Dendritic cell treated with granulocyte-macrophage colony-stimulating factor and Interleukin-4, amounts not matched to agents 40 ng/mL and 50 ng/mL, for 4 days (primary cell): ENCODE measurements around the gene CD96.
"Not testable (repeated sequence)": the region's sequence is repeated elsewhere in the genome, so short reads cannot be mapped to it uniquely, and the experiment has no call there.

Experiments used
- H3K27ac Mint-ChIP-seq: one replicate; pipeline ENCODE4 v1.8.0; 2022; ENCODE audit warnings: mild to moderate bottlenecking, mixed read lengths
- H3K27me3 Mint-ChIP-seq: one replicate; pipeline ENCODE4 v1.8.0; 2022; ENCODE audit warnings: mild to moderate bottlenecking, mixed read lengths
- H3K36me3 Mint-ChIP-seq: one replicate; pipeline ENCODE4 v1.8.0; 2022; ENCODE audit warnings: low read depth, mixed read lengths
- H3K4me1 Mint-ChIP-seq: one replicate; pipeline ENCODE4 v1.8.0; 2022; ENCODE audit warnings: low read depth, mixed read lengths
- H3K4me3 Mint-ChIP-seq: one replicate; pipeline ENCODE4 v1.8.0; 2022; ENCODE audit warnings: mild to moderate bottlenecking, moderate library complexity, mixed read lengths
- H3K9me3 Mint-ChIP-seq: one replicate; pipeline ENCODE4 v1.8.0; 2022; ENCODE audit warnings: mixed read lengths
- intact Hi-C: fragments of 100-400 bp; cut with micrococcal nuclease; formaldehyde crosslinking; loops from one replicate; pipeline ENCODE4 v1.15.0; 2022

The CD96 gene

DNA sequence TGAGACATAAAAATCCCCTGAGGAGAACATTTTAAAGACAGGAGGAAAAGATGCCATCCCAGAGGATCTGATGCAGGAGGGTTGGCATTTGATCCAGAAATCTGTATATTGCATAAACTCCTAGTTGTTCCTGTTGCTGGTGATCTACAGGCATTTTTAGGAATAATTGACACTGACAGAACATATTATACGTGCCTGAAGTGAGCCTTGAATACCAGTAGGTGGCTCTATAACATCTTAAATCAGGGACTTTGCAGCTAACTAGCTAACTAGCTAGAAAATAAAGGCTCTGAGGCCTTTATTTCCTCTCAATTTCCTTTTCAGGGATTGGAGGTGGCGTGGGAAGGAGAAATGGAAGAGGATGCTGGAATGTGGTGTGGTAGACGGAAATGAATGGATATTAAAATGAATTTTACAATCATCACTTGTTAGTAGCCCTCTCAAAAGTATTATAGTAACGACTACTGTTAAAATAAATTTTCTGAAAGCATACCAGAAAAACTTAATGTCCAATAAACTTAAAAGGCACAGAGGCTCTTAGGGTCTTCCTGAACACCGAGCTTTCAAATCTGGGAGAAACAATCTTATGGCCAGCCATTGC is 127.0 kb downstream of the CD96 start:
- Mint-ChIP-seq H3K4me3 (no peak overlapping the region), H3K36me3 (peaks cover under 1% of the 10 kb centered on the region), H3K9me3 (no peaks in the 10 kb centered on the region), H3K27ac (no peak overlapping the region), H3K27me3 (peaks cover 14% of the 10 kb centered on the region), H3K4me1 (peaks cover 20% of the 10 kb centered on the region)
- intact Hi-C loops, result loop anchor here (1.0 kb wide), 3 partner anchors 22 to 298 kb away; no protein-coding TSS in a partner anchor

DNA sequence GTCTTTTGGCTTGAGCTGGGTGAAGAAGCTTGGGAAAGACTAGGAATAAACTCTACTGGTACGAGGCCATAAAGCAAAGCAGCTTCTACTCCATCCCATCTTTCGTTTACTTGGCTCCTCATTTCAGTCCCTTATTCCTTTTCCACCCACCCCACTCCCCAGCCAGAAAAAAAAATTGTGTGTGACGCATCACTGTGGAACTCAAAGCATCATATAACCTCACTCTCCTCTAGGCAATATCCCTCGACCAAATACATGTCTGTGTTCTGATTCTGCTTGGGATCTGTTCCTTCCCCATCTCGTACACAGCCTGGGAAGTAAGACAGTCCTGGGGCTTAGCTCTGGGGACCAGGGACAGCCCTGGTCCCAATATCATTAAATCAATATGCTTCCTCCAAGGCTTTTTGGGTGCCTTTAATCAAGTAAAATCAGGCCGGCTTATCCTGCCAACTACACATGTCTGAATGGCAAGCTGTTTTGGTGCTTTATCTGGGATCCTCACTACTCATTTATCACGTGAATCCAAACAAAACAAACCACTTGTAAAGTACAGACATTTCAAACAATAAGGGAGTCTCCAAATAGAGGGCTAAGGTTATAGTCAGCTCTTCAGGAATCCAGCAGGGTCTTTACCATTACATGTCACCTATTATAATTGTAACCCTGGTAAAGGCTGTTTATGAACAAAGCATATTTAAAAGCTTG is 128.1 kb downstream of the CD96 start:
- peaks cover 31% of the 10 kb centered on the region for H3K4me1 Mint-ChIP-seq
- intact Hi-C loops, result loop anchor here (1.0 kb wide), 2 partner anchors 47 to 297 kb away; no protein-coding TSS in a partner anchor

DNA sequence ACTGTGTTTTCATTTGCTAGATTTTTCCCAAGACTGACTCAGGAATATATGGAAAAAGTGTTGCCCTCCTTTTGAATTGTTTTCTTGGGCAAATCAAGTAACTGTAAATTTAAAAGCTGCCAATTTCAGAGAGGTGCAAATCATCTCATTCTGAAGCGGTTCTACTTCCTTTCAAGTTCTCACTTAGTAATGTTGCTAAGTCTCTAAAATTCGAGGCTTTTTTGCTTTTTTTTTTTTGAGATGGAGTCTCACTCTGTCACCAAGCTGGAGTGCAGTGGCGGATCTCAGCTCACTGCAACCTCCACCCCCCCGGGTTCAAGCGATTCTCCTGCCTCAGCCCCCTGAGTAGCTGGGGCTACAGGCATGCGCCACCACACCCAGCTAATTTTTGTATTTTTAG is 130.5 kb downstream of the CD96 start:
- intact Hi-C loops, H3K27ac Mint-ChIP-seq, H3K9me3 Mint-ChIP-seq, H3K36me3 Mint-ChIP-seq, H3K4me3 Mint-ChIP-seq: not testable (repeated sequence)
- Mint-ChIP-seq H3K4me1 (peaks cover 37% of the 10 kb centered on the region), H3K27me3 (peaks cover 27% of the 10 kb centered on the region)

More for the DNA sequence above, 128.1 kb downstream of the CD96 start:
- Mint-ChIP-seq H3K27ac (no peak overlapping the region), H3K4me3 (no peak overlapping the region), H3K36me3 (peaks cover 8% of the 10 kb centered on the region), H3K9me3 (no peaks in the 10 kb centered on the region), H3K27me3 (peaks cover 18% of the 10 kb centered on the region)

DNA sequence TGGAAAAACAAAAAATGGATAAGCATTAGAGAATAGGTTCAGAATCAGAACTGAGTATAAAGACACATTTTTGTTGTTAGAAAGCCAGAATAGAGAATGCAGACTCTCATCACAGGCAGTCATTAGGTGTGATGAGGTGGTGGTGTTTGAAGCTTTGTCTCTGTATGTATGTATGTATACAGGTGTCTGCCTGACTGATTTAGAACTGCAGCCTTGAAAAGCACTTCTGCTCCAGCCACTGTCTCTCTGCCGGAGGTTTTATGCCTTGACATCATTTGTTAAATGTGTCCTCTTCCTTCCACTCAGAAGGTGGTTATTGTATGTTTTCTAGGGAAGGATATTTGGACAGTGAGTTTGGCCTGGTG is 133.8 kb downstream of the CD96 start:
- Mint-ChIP-seq H3K27ac (no peak overlapping the region), H3K27me3 (peaks cover 32% of the 10 kb centered on the region), H3K4me1 (peaks cover 21% of the 10 kb centered on the region), H3K36me3 (peaks cover 8% of the 10 kb centered on the region), H3K4me3 (no peak overlapping the region), H3K9me3 (no peaks in the 10 kb centered on the region)
- intact Hi-C loops, result no loop called here

DNA sequence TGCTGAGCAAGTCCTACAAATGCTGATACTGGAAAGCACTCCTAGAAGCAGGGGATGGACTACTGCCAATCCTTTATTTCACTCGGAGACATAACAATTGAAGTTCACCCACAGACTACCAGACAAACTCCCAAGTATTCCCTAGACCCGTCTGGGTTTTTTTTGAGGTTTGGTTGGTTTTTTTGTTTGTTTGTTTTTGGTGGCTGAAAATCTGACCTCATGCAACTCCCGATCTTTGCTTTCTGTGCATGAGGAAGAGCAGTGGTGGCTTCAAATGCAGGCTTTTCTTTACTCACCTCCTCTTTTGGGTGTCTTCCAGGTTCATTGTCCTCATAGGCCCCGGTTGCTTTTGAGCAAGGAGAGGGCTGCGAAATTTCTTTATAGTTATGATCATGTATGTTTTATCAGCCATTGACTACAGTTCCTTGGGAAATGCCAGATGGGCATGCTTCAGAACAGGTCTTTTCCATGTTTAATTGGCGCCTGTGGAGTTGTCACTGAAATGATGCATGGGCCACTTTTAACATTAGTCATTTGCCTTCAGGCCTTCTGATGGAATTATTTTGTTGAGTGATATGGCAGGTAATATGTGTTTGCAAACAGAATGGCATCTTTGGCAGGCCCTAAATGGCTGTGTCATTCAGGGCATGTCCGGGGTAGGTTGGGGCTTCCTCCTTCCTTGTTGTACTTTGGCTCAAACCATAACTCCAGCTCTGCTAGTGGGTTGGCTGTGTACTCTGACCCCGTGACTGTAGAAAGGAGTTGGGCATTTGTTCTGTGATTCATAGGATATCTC is 134.4 kb downstream of the CD96 start:
- H3K27me3 Mint-ChIP-seq, result peaks cover 31% of the 10 kb centered on the region
- no peaks in the 10 kb centered on the region for H3K9me3 Mint-ChIP-seq
- no peak overlapping the region for H3K27ac Mint-ChIP-seq
- intact Hi-C loops, result no loop called here
- H3K36me3 Mint-ChIP-seq, result peaks cover 8% of the 10 kb centered on the region
- H3K4me1 Mint-ChIP-seq, result peaks cover 21% of the 10 kb centered on the region
- no peak overlapping the region for H3K4me3 Mint-ChIP-seq

DNA sequence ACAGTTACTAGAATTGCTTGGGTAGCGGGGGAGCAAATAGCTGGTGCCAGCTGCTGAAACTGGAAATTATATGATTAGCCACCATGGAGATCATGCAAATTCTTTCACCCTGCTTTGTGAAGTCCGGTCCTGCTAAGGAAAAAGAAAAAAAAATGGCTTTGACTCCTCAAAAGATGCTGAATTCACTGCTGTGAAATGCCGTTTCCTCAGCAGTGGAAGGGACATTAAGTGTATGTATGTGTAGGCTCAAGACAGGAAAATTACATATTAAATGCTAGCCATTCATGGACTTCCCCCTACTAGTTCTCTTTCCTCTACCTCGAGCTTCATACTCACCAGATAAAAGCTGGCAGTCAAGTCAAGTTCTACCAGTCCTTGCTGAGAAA is 135.0 kb downstream of the CD96 start:
- Mint-ChIP-seq H3K27me3 (peaks cover 31% of the 10 kb centered on the region), H3K9me3 (no peaks in the 10 kb centered on the region), H3K4me3 (no peak overlapping the region), H3K27ac (no peak overlapping the region), H3K36me3 (peaks cover 8% of the 10 kb centered on the region), H3K4me1 (peaks cover 21% of the 10 kb centered on the region)
- intact Hi-C loops, result no loop called here

DNA sequence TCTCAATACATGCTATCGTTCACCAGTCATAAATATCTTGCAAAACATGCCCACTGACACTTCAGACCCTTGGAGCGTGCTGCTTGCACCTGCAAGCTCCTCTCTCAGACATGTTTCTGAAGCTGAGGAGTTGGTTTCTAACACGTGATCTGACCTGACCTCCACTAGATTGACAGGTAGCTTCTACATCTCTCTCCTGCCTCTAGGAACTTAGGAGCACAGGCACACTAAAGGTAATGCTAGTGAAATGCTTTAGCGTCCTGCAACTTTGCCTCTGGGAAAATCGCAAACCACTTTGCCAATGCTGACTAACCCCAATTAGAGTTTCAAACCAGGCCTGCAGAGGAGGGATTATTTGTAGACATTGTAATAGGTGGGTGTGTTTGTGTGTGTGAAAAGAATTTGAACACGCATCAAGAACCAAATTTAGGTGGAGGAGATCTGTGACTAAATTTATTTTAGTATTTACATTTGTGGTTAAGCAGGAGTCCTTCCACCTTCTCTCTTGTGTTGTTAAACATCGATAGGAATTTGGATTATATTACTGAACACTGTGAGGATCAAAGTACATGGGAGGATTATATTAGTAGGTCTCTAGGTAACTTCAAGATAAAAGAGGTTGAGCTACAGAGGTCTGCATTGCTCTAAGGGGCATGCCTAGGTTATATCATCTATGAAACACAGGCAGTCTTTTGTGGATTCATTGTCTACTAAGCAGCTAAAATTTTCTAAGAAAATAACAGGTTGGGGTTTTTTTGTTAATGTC is 139.8 kb downstream of the CD96 start:
- Mint-ChIP-seq H3K9me3 (no peaks in the 10 kb centered on the region), H3K4me1 (peaks cover 7% of the 10 kb centered on the region), H3K27me3 (peaks cover 7% of the 10 kb centered on the region), H3K27ac (no peak overlapping the region), H3K4me3 (no peak overlapping the region), H3K36me3 (no peaks in the 10 kb centered on the region)
- intact Hi-C loops, result no loop called here

DNA sequence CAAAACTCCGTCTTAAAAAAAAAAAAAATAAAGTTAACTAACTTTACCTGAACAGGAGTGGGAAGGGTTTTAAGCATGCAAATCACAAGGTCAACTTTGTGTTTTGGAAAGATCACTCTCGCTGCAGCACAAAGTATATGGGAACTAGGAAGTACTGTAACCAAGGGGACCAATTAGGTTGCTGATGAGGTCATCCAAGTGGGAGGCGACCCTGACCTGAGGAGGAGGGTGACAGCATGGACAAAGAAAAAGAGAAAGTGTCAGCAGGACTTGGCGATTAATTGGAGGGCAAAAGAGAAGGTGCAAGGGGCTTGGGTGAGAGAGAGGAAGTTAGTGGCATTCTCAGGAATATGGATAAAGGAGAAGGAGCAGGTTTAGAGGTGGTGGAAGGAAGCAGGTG is 142.6 kb downstream of the CD96 start:
- H3K27me3 Mint-ChIP-seq, result peaks cover 3% of the 10 kb centered on the region
- intact Hi-C loops, result no loop called here
- no peaks in the 10 kb centered on the region for H3K9me3 Mint-ChIP-seq
- H3K36me3 Mint-ChIP-seq, result no peaks in the 10 kb centered on the region
- H3K4me3 Mint-ChIP-seq, result no peak overlapping the region
- H3K27ac Mint-ChIP-seq, result no peak overlapping the region
- peaks cover 5% of the 10 kb centered on the region for H3K4me1 Mint-ChIP-seq

DNA sequence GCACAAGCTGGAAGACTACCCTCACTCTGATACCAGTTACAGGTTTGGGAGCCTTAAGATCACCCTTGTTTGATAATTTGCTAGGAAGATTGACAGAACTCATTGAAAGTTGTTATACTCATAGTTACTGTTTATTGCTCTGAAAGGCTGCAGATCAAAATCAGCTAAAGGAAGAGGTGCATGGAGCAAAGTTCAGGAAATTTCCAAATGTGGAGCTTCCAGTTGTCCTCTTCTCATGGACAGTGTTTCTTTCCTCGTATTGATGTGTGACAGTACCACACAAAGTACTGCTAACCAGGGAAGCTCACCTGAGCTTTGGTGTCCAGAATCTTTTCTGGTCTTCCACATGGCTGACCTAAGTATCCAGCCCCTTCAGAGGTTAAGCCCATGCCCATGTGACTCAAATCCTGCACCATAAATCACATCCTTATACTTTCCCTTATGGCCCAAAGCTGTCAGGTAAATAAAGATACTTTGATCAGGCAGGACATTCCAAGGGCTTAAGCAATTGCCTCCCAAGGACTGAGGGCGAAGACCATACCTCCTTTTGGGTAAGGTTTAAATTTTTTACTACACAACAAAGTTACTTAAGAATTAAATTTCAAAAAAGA is 146.3 kb downstream of the CD96 start:
- Mint-ChIP-seq H3K27me3 (no peaks in the 10 kb centered on the region), H3K27ac (no peak overlapping the region), H3K4me3 (no peak overlapping the region), H3K36me3 (no peaks in the 10 kb centered on the region), H3K4me1 (peaks cover 5% of the 10 kb centered on the region), H3K9me3 (no peaks in the 10 kb centered on the region)
- intact Hi-C loops, result no loop called here

DNA sequence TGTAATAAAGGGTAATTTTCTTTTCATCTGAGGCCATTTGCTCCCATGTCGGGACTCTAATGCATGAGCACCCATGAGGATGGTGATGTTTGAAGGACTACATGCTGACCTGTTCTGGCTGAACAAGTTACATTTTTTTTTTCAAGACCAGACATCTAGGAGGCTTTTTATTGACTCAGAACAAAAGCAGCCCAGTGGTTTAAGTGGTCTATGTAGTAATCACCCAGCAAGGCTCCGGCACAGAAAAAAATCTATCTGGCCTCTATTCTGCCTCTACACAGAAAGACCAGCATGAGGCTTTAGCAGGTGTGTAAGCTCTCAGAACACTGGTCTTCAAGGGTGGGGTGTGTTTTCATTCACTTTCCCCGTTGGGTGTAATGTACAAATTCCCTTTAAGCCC is 148.2 kb downstream of the CD96 start:
- no peak overlapping the region for H3K27ac Mint-ChIP-seq
- H3K36me3 Mint-ChIP-seq, result no peaks in the 10 kb centered on the region
- no peak overlapping the region for H3K4me3 Mint-ChIP-seq
- no peaks in the 10 kb centered on the region for H3K4me1 Mint-ChIP-seq
- no peaks in the 10 kb centered on the region for H3K27me3 Mint-ChIP-seq
- no peaks in the 10 kb centered on the region for H3K9me3 Mint-ChIP-seq
- intact Hi-C loops, result loop anchor here (5.0 kb wide), 1 partner anchor 113 kb away; no protein-coding TSS in a partner anchor

DNA sequence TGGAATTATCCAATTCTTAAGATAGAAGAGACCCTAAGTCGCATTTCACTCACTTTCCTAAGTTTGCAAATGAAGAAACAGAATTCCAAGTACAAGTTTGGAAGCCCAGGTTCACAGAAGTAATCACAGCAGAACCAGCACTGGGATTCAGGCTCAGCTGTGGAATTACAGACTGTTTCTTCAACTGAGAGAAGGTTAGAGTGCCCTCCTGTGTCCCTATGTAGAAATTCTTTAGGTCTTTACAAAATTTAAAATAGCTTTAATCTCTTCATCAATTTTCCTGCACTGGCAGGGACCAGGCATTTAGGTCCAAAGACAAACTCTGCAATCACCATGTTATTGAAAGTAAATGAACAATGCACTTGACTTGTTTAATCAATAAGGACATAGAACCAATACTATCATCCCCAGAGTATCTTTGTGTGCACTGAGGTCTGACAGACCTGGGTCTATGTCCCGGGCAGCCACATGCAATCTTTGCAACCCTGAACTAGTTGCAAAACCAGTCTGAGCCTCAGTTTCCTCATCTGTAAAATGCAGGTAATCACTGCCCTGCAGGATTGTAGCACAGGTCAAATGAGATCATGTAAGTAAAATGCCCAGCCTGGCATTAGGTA is 149.4 kb downstream of the CD96 start:
- H3K27ac Mint-ChIP-seq, result no peak overlapping the region
- H3K4me1 Mint-ChIP-seq, result no peaks in the 10 kb centered on the region
- no peaks in the 10 kb centered on the region for H3K27me3 Mint-ChIP-seq
- no peaks in the 10 kb centered on the region for H3K9me3 Mint-ChIP-seq
- H3K4me3 Mint-ChIP-seq, result no peak overlapping the region
- intact Hi-C loops, result loop anchor here (1.0 to 5.0 kb wide), 2 partner anchors 23 to 114 kb away; no protein-coding TSS in a partner anchor
- H3K36me3 Mint-ChIP-seq, result no peaks in the 10 kb centered on the region

DNA sequence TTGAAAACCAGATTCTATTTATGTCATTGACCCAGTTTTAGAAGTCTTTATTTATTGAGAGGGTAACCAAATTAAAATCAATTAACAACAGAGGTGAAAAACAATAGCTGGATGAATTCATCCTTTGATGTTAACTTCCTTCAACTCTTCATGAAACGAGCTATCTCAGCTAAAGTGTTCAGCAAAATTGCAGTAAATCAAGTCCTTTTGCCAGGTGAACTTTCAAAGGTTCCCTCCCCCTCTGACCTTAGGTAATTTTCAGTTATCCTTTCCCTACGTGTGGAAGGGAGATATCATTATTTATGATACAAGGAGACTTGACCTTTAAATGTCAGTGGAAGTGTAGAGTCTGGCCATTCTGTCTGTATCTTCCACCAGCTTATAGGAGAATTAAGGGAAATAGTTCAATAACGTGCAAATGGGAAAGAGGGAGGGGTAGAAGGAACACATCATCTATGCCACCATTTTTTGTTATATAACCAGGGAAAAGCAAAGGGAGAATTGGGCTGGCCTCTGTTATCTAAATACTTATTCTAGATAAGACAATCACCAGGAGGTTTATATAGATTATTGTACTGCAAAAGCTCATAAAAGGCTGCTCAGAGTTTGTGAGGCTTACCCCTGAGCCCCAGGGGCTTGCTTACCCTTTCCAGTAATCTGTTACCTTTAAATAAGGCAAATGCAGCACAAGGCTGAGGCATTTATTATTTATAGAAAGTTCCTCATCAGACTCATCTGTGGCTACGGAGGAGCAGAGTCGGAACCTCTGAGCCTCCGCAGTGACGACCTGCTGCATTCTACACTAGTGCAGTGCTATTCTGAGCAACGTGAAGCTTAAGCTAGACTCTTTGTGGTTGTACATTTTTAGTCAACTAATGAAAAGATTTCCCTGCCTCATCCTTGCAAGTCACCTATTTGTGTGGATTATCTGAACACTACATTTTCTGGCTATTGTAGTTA is 150.9 kb downstream of the CD96 start:
- Mint-ChIP-seq H3K9me3 (no peaks in the 10 kb centered on the region), H3K4me3 (no peak overlapping the region), H3K4me1 (no peaks in the 10 kb centered on the region), H3K27me3 (no peaks in the 10 kb centered on the region), H3K36me3 (no peaks in the 10 kb centered on the region), H3K27ac (no peak overlapping the region)
- intact Hi-C loops, result loop anchor here (5.0 kb wide), 1 partner anchor 116 kb away; no protein-coding TSS in a partner anchor
